HFFc6 (cell line): Measurements from ENCODE around the gene ANKRD11. TPM values are rescaled to one million over a fixed set of nuclear protein-coding genes. Genes with fewer than 3 reads are reported as not detected.
A peak's percentile ranks its signal among the peaks of the same experiment; 100 is the strongest.
"Not testable (repeated sequence)": the region's sequence is repeated elsewhere in the genome, so short reads cannot be mapped to it uniquely, and the experiment has no call there.

ENCODE experiments used
- DNase-seq: peaks from one replicate; pipeline ENCODE4 v3.0.0-alpha.2; 2018
- H3K27ac Mint-ChIP-seq: 2 replicates; pipeline ENCODE4 v1.8.0; 2020; ENCODE audit warnings: mild to moderate bottlenecking, mixed read lengths
- H3K27me3 Mint-ChIP-seq: 2 replicates; pipeline ENCODE4 v1.8.0; 2021; ENCODE audit warnings: mild to moderate bottlenecking, moderate library complexity, mixed read lengths; ENCODE audit not compliant: insufficient read depth
- H3K36me3 Mint-ChIP-seq: 2 replicates; pipeline ENCODE4 v1.8.0; 2021; ENCODE audit warnings: low read depth, mixed read lengths
- H3K4me1 Mint-ChIP-seq: 2 replicates; pipeline ENCODE4 v1.8.0; 2020; ENCODE audit warnings: low read depth, mixed read lengths
- H3K4me3 Mint-ChIP-seq: 2 replicates; pipeline ENCODE4 v1.8.0; 2020; ENCODE audit warnings: mild to moderate bottlenecking, moderate library complexity, mixed read lengths
- H3K9me3 Mint-ChIP-seq: 2 replicates; pipeline ENCODE4 v1.8.0; 2020; ENCODE audit warnings: mild to moderate bottlenecking, mixed read lengths
- total RNA-seq, 6 experiments: library from RNA; stranded (reverse); fragmentation: NEBNext Ultra II Directional; extraction: Animal tissue kit (Norgen Biotek cat#: 25700); gene quantifications; 2 replicates in 1 of 6; 3 replicates in 5 of 6; pipeline ENCODE4 v1.2.3, GENCODE V29; 2021
- TF ChIP-seq, protein P1 (sequence below): fragments of 200-600 bp; sonication (generic); IDR thresholded peaks from 2 replicates; pipeline ENCODE4 v1.5.0; 2021; ENCODE audit warnings: antibody characterized with exemption, mild to moderate bottlenecking

The ANKRD11 gene
- total RNA-seq, 6 experiments from 2014 or later: 110 to 120 (median 116) TPM

DNA sequence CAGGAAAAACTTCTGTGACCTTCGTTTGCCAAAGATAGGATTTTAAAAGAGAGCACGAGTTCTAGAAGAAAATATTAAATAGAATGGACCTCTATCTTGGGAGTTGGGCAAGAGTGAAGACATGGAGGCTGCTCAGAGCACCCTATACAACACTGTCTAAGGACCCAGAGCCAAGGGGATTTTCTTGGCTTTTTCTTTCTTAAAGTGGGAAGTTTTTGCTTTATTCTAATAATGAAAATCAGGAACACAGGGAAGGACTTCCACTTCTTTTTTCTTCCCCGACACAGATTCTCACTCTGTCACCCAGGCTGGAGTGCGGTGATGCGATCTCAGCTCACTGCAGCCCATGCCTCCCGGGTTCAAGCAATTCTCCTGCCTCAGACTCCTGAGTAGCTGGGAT is 178.7 kb downstream of the ANKRD11 start:
- no peak for DNase-seq
- TF ChIP-seq, protein P1, sequence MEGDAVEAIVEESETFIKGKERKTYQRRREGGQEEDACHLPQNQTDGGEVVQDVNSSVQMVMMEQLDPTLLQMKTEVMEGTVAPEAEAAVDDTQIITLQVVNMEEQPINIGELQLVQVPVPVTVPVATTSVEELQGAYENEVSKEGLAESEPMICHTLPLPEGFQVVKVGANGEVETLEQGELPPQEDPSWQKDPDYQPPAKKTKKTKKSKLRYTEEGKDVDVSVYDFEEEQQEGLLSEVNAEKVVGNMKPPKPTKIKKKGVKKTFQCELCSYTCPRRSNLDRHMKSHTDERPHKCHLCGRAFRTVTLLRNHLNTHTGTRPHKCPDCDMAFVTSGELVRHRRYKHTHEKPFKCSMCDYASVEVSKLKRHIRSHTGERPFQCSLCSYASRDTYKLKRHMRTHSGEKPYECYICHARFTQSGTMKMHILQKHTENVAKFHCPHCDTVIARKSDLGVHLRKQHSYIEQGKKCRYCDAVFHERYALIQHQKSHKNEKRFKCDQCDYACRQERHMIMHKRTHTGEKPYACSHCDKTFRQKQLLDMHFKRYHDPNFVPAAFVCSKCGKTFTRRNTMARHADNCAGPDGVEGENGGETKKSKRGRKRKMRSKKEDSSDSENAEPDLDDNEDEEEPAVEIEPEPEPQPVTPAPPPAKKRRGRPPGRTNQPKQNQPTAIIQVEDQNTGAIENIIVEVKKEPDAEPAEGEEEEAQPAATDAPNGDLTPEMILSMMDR: no peak
- Mint-ChIP-seq H3K27me3 (peaks cover 15% of the 10 kb centered on the region), H3K9me3 (peaks cover 3% of the 10 kb centered on the region), H3K27ac (no peak overlapping the region), H3K4me1 (peaks cover 48% of the 10 kb centered on the region), H3K4me3 (no peak overlapping the region), H3K36me3 (peaks cover 30% of the 10 kb centered on the region)

DNA sequence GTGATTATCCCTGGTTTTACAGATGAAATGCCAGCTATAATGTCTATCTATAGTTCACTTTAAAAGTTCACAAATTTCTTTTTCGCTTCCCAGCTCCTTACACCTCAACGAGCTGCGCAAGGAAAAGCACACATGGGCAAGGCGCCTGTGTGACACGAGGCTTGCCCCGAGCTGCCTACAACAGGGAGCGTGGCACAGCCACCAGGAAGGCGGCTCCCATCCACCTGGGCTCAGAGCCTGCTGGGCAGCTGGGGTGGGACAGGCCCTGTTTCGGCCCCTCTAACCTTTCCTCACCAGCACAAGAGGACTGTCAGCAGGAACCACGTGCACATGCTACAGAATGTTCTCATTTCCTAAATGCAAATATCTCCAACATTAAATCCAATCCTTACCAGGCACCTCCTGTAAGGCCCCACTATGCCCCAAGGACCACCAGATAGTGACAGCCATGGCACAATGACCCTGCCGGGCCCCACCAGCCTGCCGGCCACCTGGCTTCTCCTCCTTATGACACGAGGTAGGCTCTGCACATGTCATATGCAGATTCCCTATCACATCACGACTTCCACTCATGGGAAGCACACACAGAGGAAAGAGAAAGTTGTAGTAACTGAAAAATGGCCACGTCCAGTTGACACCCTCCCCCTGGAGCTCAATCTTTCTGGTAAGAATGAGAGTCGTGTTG is 180.8 kb downstream of the ANKRD11 start:
- Mint-ChIP-seq H3K9me3 (no peaks in the 10 kb centered on the region), H3K27ac (no peak overlapping the region), H3K27me3 (peaks cover 16% of the 10 kb centered on the region), H3K4me3 (no peak overlapping the region), H3K4me1 (peaks cover 27% of the 10 kb centered on the region), H3K36me3 (peaks cover 23% of the 10 kb centered on the region)
- no peak for DNase-seq
- TF ChIP-seq, protein P1: no peak

DNA sequence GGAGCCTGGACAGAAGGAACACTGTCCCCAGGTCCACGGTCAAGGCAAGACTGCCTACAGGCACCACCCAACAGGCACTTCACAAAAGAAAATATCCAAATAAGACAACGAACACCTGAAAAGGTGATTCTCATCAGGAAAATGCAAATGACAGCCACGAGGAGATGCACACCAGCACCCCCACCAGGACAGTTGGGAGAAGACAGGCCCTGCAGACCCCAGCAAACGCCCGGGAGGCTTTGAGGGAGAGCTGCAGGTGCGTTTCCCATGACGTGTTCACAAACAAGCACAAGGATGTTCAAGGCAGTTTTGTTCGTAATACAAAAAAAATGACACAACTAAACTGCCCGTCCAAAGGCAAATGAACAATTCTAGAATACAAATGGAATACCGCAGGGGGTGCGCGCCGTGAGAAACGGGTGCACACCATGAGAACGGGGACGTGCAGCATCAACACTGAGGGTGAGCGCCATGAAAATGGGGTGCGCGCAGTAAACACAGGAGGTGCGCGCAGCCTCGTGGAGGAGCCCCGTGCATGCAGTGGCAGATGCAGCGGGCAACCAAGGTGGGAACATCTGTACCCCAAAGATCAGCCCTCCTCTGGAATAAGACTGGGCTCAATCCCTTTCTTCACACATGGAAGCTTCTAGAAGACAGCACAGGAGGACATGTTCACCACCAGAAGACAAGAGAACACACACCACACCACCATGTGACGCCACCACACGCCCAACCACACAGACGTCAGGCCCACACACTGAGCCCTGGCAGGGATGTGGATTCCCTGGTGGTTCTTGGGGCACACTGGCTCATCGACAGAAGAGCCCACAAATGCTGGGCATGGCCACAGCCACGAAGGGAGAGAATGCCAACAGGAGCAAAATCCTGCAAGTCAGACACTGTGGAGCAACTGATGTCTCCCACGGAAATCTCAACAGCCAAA is 181.7 kb downstream of the ANKRD11 start:
- H3K9me3 Mint-ChIP-seq: no peaks in the 10 kb centered on the region
- H3K27me3 Mint-ChIP-seq: peaks cover 23% of the 10 kb centered on the region
- TF ChIP-seq, protein P1: peak; percentile 70
- H3K36me3 Mint-ChIP-seq: peaks cover 23% of the 10 kb centered on the region
- no peak overlapping the region for H3K4me3 Mint-ChIP-seq
- H3K27ac Mint-ChIP-seq: peak overlapping the region; percentile 53; the same call in 1 of the 2 replicates
- DNase-seq: no peak
- peaks cover 27% of the 10 kb centered on the region for H3K4me1 Mint-ChIP-seq

DNA sequence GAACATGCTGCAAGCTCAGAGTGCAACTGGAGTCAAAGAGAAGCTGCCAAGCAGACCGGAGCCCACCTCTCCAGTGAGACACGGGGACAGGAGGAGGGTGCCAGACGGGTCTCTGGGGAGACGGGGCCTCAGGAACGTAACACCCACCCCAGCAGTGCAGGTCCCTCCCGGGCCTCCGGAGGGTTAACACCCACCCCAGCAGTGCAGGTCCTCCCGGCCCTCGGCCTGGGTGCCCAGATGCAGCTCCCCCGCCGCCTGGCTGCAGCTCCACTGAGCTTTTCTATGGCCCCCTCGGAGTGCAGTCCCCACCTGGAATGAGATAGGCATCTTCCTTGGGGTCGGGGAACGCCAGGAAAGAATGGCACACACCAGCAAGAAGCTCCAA is 182.9 kb downstream of the ANKRD11 start:
- TF ChIP-seq, protein P1: no peak
- no peak overlapping the region for H3K4me3 Mint-ChIP-seq
- peaks cover 32% of the 10 kb centered on the region for H3K36me3 Mint-ChIP-seq
- peaks cover 28% of the 10 kb centered on the region for H3K27me3 Mint-ChIP-seq
- no peaks in the 10 kb centered on the region for H3K9me3 Mint-ChIP-seq
- peaks cover 35% of the 10 kb centered on the region for H3K4me1 Mint-ChIP-seq
- DNase-seq: no peak
- H3K27ac Mint-ChIP-seq: no peak overlapping the region

DNA sequence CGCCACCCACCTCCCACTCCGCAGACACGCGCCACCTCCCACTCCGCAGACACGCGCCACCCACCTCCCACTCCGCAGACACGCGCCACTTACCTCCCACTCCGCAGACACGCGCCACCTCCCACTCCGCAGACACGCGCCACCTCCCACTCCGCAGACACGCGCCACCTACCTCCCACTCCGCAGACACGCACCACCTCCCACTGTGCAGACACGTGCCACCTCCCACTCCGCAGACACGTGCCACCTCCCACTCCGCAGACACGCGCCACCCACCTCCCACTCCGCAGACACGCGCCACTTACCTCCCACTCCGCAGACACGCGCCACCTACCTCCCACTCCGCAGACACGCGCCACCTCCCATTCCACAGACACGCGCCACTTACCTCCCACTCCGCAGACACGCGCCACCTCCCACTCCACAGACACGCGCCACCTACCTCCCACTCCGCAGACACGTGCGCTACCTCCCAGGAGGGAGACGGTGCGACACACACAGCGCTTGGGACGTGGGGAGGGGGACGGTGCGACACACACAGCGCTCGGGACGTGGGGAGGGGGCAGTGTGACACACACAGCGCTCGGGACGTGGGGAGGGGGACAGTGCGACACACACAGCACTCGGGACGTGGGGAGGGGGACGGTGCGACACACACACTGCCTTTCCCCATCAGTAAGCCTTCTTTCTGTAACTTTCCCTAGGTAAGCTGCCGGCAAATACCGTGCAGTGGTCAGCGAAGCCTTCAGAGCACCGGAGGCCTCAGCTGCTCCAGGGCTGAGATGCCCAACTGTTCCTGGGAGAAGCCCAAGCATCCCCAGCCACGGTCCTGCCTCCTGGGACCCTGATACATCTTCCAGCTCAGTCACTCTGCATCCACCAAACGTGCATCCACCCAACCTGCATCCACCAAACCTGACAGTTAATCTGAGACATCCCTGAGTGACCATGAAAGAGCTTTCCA is 183.6 kb downstream of the ANKRD11 start:
- not testable (repeated sequence) for H3K9me3 Mint-ChIP-seq, DNase-seq, H3K4me3 Mint-ChIP-seq, H3K27ac Mint-ChIP-seq
- H3K4me1 Mint-ChIP-seq: peaks cover 42% of the 10 kb centered on the region
- peaks cover 34% of the 10 kb centered on the region for H3K36me3 Mint-ChIP-seq
- peaks cover 26% of the 10 kb centered on the region for H3K27me3 Mint-ChIP-seq
